Activated CD4-positive, alpha-beta T cell treated with anti-CD3 and anti-CD28 coated beads for 36 hours (primary cell): ENCODE data around the gene KLHL25. TPM values are rescaled to one million over a fixed set of nuclear protein-coding genes. Genes with fewer than 3 reads are reported as not detected.

Source experiments
- microRNA-seq: library from miRNA; unstranded; fragments of <30 nt; microRNA quantifications from one replicate; pipeline ENCODE4 v1.2.0, GENCODE V29; 2021; ENCODE audit warnings: borderline replicate concordance
- total RNA-seq, 2 experiments: library from RNA; stranded (reverse); gene quantifications; one replicate each; pipeline ENCODE4 v1.2.3, GENCODE V29; 2021

KLHL25 gene
- total RNA-seq, 2 experiments from 2014 or later = 4.9 to 5.2 TPM

Small RNAs within 50 kb of the gene (microRNA-seq; reads per million reads assigned to microRNA genes)
- gene MIR1276 = 1.8 reads per million
- gene MIR548AP = not detected
